Liver (tissue), 9 donors: ENCODE results near the gene ENAH. TPM values are rescaled to one million over a fixed set of nuclear protein-coding genes. Genes with fewer than 3 reads are reported as not detected.

Experiments
- DNase-seq: peaks from one replicate; pipeline ENCODE4 v3.0.0-alpha.2; 2017; ENCODE audit warnings: low spot score
- H3K27ac ChIP-seq, 2 donors: one replicate each; pipeline ENCODE4 v1.7.0; 2013; ENCODE audit warnings: inconsistent platforms in 2 of 2, low read length in 2 of 2, control low read depth in 1 of 2, low read depth in 1 of 2, mild to moderate bottlenecking in 1 of 2
- H3K27me3 ChIP-seq, 4 donors: one replicate each; pipeline versions ENCODE4 v1.6.1 to v1.7.0; 2013; ENCODE audit warnings: low read length in 3 of 4, inconsistent platforms in 1 of 4, mild to moderate bottlenecking in 1 of 4, moderate library complexity in 1 of 4; ENCODE audit not compliant: control insufficient read depth in 4 of 4, insufficient read depth in 4 of 4
- H3K36me3 ChIP-seq, 4 donors: one replicate each; pipeline versions ENCODE4 v1.6.1 to v1.7.0; 2013; ENCODE audit warnings: low read length in 3 of 4, mild to moderate bottlenecking in 3 of 4, low read depth in 1 of 4, moderate library complexity in 1 of 4; ENCODE audit not compliant: control insufficient read depth in 4 of 4, insufficient read depth in 3 of 4
- H3K4me1 ChIP-seq, 4 donors: one replicate each; pipeline versions ENCODE4 v1.6.1 to v1.7.0; 2013; ENCODE audit warnings: low read length in 3 of 4, mild to moderate bottlenecking in 3 of 4, moderate library complexity in 1 of 4; ENCODE audit not compliant: control insufficient read depth in 4 of 4, insufficient read depth in 4 of 4
- H3K4me3 ChIP-seq, 3 donors: one replicate each; pipeline versions ENCODE4 v1.6.1 to v1.7.0; 2013; ENCODE audit warnings: low read length in 3 of 3, control low read depth in 1 of 3, low read depth in 1 of 3, mild to moderate bottlenecking in 1 of 3
- H3K9ac ChIP-seq, 2 donors: one replicate each; pipeline ENCODE4 v1.7.0; 2013; ENCODE audit warnings: low read length in 2 of 2, mild to moderate bottlenecking in 2 of 2, moderate library complexity in 2 of 2, control low read depth in 1 of 2, low read depth in 1 of 2
- H3K9me3 ChIP-seq, 4 donors: one replicate each; pipeline versions ENCODE4 v1.6.1 to v1.7.0; 2013; ENCODE audit warnings: low read length in 3 of 4; ENCODE audit not compliant: control insufficient read depth in 4 of 4
- EGR1 ChIP-seq, 2 donors: IDR thresholded peaks; 2 replicates each; pipeline ENCODE4 v1.6.1; 2016 to 2018; ENCODE audit warnings: antibody characterized with exemption in 2 of 2, low read depth in 2 of 2
- FOXA1 ChIP-seq: IDR thresholded peaks from 2 replicates; pipeline ENCODE4 v1.6.1; 2016; ENCODE audit warnings: antibody characterized with exemption
- FOXA2 ChIP-seq: IDR thresholded peaks from 2 replicates; pipeline ENCODE4 v1.6.1; 2016; ENCODE audit warnings: antibody characterized with exemption
- GABPA ChIP-seq, 2 donors: IDR thresholded peaks in 1 of 2; conservative IDR thresholded peaks in 1 of 2; 2 replicates each; pipeline ENCODE4 v1.6.1; 2016; ENCODE audit warnings: antibody characterized with exemption in 2 of 2, mild to moderate bottlenecking in 1 of 2, moderate library complexity in 1 of 2
- HNF4G ChIP-seq: IDR thresholded peaks from 2 replicates; pipeline ENCODE4 v1.6.1; 2016; ENCODE audit warnings: antibody characterized with exemption
- JUND ChIP-seq, 2 donors: IDR thresholded peaks; 2 replicates each; pipeline ENCODE4 v1.6.1; 2016; ENCODE audit warnings: antibody characterized with exemption in 2 of 2
- NR2F2 ChIP-seq: IDR thresholded peaks from 2 replicates; pipeline ENCODE4 v1.6.1; 2016; ENCODE audit warnings: antibody characterized with exemption
- RAD21 ChIP-seq, 2 donors: IDR thresholded peaks; 2 replicates each; pipeline ENCODE4 v1.6.1; 2016; ENCODE audit warnings: antibody characterized with exemption in 2 of 2, mild to moderate bottlenecking in 2 of 2
- RXRA ChIP-seq, 2 donors: IDR thresholded peaks; 2 replicates each; pipeline ENCODE4 v1.6.1; 2017 to 2018; ENCODE audit warnings: antibody characterized with exemption in 2 of 2, mild to moderate bottlenecking in 1 of 2
- SP1 ChIP-seq: IDR thresholded peaks from 2 replicates; pipeline ENCODE4 v1.6.1; 2018; ENCODE audit warnings: antibody characterized with exemption, mild to moderate bottlenecking
- TAF1 ChIP-seq: conservative IDR thresholded peaks from 2 replicates; pipeline ENCODE4 v1.6.1; 2016; ENCODE audit warnings: antibody characterized with exemption, mild to moderate bottlenecking
- YY1 ChIP-seq: IDR thresholded peaks from 2 replicates; pipeline ENCODE4 v1.6.1; 2016; ENCODE audit warnings: antibody characterized with exemption, mild to moderate bottlenecking
- WGBS: extraction: QIAGEN DNeasy Blood & Tissue Kit; methylation state at CpG from one replicate; pipeline ENCODE4 v1.1.7; 2013; 5-methylcytosine and 5-hydroxymethylcytosine counted together
- polyA plus RNA-seq, 2 donors: library from polyadenylated mRNA; stranded (reverse) in 1 of 2; unstranded in 1 of 2; fragments of 200-250 nt in 1 of 2; fragments of >200 nt in 1 of 2; fragmentation: Nextera tagmentation in 1 of 2; extraction: Ambion mirVana in 1 of 2; gene quantifications; one replicate each; pipeline versions ENCODE4 v1.2.1 to v1.2.3, GENCODE V29; 2013 to 2015
- total RNA-seq, 2 donors: library from RNA; depleted of rRNA; stranded (reverse); fragments of >200 nt; gene quantifications; one replicate each; pipeline ENCODE4 v1.2.3, GENCODE V29; 2014
- TF ChIP-seq, protein P1 (sequence below): IDR thresholded peaks from 2 replicates; pipeline ENCODE4 v1.6.1; 2016; ENCODE audit warnings: antibody characterized with exemption
- TF ChIP-seq, protein P2 (sequence below): fragments of 150-350 bp; IDR thresholded peaks from 2 replicates; pipeline ENCODE4 v1.5.1; 2017; ENCODE audit warnings: improper control_type of control experiment, low read depth, low read length; ENCODE audit not compliant: missing input control
- TF ChIP-seq, protein P3 (sequence below): IDR thresholded peaks from 2 replicates; pipeline ENCODE4 v1.6.1; 2016; ENCODE audit warnings: antibody characterized with exemption
- TF ChIP-seq, protein P4 (sequence below): IDR thresholded peaks from 2 replicates; pipeline ENCODE4 v1.6.1; 2016; ENCODE audit warnings: antibody characterized with exemption
- TF ChIP-seq, protein P5 (sequence below): IDR thresholded peaks from 2 replicates; pipeline ENCODE4 v1.6.1; 2016; ENCODE audit warnings: antibody characterized with exemption, mild to moderate bottlenecking
- donor health status: healthy.
- donor health status: healthy.
- donor health status: healthy.
- donor health status: healthy.
- donor health status: healthy.

The ENAH gene
- total and polyA plus RNA-seq, 4 donors = 2.8 to 8.4 (median 4.5) TPM

DNA sequence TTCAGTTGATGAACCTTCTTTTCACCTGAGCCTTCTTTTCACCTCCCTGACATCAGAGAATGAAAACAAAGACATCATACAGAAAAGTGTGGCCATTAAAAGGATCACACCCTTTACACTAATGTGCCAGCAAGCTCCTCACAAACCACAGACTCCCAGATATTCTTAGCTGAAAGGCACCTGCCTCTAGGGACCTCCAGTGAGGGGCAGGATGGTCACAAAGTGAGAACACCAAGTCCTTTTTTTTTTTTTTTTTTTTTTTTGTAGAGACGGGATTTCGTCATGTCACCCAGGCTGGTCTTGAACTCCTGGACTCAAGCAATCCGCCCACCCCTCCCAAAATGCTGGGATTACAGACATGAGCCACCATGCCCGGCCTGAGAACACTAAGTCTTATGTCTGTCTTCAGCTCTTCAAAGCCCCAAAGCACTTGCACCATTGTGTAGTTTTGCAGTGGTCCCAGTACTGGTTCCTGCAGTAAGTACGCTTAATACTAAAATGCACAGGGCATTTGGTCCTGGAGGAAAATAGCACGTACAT is 166.9 kb downstream of the ENAH start:
- no peak overlapping the region for H3K4me3 ChIP-seq
- no peaks in the 10 kb centered on the region for H3K36me3 ChIP-seq
- no peaks in the 10 kb centered on the region for H3K27me3 ChIP-seq
- H3K9me3 ChIP-seq = no peaks in the 10 kb centered on the region
- no peaks in the 10 kb centered on the region for H3K4me1 ChIP-seq
- H3K27ac ChIP-seq = no peak overlapping the region
- 96% methylated on average over 6 of the region's 6 CpGs for WGBS
- no peak overlapping the region for H3K9ac ChIP-seq
- TF ChIP-seq SP1 = no peak
- no peak for TF ChIP-seq NR2F2
- TF ChIP-seq, protein P1, sequence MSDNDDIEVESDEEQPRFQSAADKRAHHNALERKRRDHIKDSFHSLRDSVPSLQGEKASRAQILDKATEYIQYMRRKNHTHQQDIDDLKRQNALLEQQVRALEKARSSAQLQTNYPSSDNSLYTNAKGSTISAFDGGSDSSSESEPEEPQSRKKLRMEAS = no peak
- TF ChIP-seq, protein P2, sequence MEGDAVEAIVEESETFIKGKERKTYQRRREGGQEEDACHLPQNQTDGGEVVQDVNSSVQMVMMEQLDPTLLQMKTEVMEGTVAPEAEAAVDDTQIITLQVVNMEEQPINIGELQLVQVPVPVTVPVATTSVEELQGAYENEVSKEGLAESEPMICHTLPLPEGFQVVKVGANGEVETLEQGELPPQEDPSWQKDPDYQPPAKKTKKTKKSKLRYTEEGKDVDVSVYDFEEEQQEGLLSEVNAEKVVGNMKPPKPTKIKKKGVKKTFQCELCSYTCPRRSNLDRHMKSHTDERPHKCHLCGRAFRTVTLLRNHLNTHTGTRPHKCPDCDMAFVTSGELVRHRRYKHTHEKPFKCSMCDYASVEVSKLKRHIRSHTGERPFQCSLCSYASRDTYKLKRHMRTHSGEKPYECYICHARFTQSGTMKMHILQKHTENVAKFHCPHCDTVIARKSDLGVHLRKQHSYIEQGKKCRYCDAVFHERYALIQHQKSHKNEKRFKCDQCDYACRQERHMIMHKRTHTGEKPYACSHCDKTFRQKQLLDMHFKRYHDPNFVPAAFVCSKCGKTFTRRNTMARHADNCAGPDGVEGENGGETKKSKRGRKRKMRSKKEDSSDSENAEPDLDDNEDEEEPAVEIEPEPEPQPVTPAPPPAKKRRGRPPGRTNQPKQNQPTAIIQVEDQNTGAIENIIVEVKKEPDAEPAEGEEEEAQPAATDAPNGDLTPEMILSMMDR = no peak
- TF ChIP-seq RAD21 (IDR thresholded peaks at IDR 0.05) = no peak
- TF ChIP-seq, protein P3, sequence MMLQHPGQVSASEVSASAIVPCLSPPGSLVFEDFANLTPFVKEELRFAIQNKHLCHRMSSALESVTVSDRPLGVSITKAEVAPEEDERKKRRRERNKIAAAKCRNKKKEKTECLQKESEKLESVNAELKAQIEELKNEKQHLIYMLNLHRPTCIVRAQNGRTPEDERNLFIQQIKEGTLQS = no peak
- TF ChIP-seq, protein P4, sequence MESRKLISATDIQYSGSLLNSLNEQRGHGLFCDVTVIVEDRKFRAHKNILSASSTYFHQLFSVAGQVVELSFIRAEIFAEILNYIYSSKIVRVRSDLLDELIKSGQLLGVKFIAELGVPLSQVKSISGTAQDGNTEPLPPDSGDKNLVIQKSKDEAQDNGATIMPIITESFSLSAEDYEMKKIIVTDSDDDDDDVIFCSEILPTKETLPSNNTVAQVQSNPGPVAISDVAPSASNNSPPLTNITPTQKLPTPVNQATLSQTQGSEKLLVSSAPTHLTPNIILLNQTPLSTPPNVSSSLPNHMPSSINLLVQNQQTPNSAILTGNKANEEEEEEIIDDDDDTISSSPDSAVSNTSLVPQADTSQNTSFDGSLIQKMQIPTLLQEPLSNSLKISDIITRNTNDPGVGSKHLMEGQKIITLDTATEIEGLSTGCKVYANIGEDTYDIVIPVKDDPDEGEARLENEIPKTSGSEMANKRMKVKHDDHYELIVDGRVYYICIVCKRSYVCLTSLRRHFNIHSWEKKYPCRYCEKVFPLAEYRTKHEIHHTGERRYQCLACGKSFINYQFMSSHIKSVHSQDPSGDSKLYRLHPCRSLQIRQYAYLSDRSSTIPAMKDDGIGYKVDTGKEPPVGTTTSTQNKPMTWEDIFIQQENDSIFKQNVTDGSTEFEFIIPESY = no peak
- no peak for TF ChIP-seq FOXA2
- TF ChIP-seq, protein P5, sequence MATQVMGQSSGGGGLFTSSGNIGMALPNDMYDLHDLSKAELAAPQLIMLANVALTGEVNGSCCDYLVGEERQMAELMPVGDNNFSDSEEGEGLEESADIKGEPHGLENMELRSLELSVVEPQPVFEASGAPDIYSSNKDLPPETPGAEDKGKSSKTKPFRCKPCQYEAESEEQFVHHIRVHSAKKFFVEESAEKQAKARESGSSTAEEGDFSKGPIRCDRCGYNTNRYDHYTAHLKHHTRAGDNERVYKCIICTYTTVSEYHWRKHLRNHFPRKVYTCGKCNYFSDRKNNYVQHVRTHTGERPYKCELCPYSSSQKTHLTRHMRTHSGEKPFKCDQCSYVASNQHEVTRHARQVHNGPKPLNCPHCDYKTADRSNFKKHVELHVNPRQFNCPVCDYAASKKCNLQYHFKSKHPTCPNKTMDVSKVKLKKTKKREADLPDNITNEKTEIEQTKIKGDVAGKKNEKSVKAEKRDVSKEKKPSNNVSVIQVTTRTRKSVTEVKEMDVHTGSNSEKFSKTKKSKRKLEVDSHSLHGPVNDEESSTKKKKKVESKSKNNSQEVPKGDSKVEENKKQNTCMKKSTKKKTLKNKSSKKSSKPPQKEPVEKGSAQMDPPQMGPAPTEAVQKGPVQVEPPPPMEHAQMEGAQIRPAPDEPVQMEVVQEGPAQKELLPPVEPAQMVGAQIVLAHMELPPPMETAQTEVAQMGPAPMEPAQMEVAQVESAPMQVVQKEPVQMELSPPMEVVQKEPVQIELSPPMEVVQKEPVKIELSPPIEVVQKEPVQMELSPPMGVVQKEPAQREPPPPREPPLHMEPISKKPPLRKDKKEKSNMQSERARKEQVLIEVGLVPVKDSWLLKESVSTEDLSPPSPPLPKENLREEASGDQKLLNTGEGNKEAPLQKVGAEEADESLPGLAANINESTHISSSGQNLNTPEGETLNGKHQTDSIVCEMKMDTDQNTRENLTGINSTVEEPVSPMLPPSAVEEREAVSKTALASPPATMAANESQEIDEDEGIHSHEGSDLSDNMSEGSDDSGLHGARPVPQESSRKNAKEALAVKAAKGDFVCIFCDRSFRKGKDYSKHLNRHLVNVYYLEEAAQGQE = no peak
- no peak for TF ChIP-seq JUND (IDR thresholded peaks at IDR 0.05)
- no peak for TF ChIP-seq FOXA1
- no peak for TF ChIP-seq YY1
- no peak for TF ChIP-seq GABPA (IDR thresholded peaks at IDR 0.05 in 1 of 2, conservative IDR thresholded peaks at IDR 0.05 in 1 of 2)
- no peak for TF ChIP-seq HNF4G
- no peak for TF ChIP-seq TAF1
- no peak for TF ChIP-seq RXRA (IDR thresholded peaks at IDR 0.05)
- TF ChIP-seq EGR1 (IDR thresholded peaks at IDR 0.05; ENCODE audit: low read depth in 2 of 2) = no peak
- DNase-seq = no peak
